HCT116 (cell line): Measurements from ENCODE around the gene RAB41. TPM values are rescaled to one million over a fixed set of nuclear protein-coding genes. Genes with fewer than 3 reads are reported as not detected.
"Not testable (repeated sequence)": the region's sequence is repeated elsewhere in the genome, so short reads cannot be mapped to it uniquely, and the experiment has no call there.

Experiments
- ATAC-seq: fragments of 200-7000 bp; cut with Tn5 transposase; 2 replicates; pipeline ENCODE4 v1.9.1; 2020; ENCODE audit warnings: mild to moderate bottlenecking, moderate library complexity
- BruUV-seq: library from RNA; stranded (reverse); fragments of 400-500 nt; replicated peaks from 2 replicates; lab custom pipeline; 2021; lab: Mats Ljungman, UMichigan
- CTCF ChIA-PET: fragments of 300-600 bp; sonication (Branson Sonifier 250); formaldehyde crosslinking; loops from one replicate; lab custom pipeline; 2021; ENCODE audit warnings: antibody characterized with exemption; lab: Charles Lee
- POLR2A ChIA-PET: fragments of 300-600, 350-600 bp; sonication (Branson Sonifier 250); formaldehyde crosslinking; loops from one replicate; lab custom pipeline; 2021; ENCODE audit warnings: antibody characterized with exemption; lab: Charles Lee
- RAD21 ChIA-PET, 2 experiments: fragments of 300-600 bp; sonication (Branson Sonifier 250); formaldehyde crosslinking; loops; one replicate each; lab custom pipeline; 2023; ENCODE audit warnings: low total read pairs in 2 of 2; ENCODE audit not compliant: uncharacterized antibody in 2 of 2, unreplicated experiment in 2 of 2, low non-redundant PET in 1 of 2; lab: Charles Lee
- DNase-seq: peaks from one replicate; pipeline ENCODE4 v3.0.0-alpha.2; 2010; ENCODE audit warnings: low read depth, low spot score
- H2AFZ ChIP-seq: fragments of 200-600 bp; shearing (Covaris generic), sonication (generic); 2 replicates; pipeline ENCODE4 v1.6.1; 2017; ENCODE audit warnings: low read depth, mixed run types, mixed read lengths, antibody characterized with exemption, low read length; ENCODE audit not compliant: poor library complexity, severe bottlenecking
- H3K27ac ChIP-seq: 2 replicates; pipeline ENCODE4 v1.5.1; 2012; ENCODE audit warnings: low read depth, low read length
- H3K27me3 ChIP-seq: fragments of 200-600 bp; sonication (generic); 2 replicates; pipeline ENCODE4 v1.6.1; 2016; ENCODE audit warnings: mixed run types, low read length, mixed read lengths; ENCODE audit not compliant: insufficient read depth
- H3K36me3 ChIP-seq, 2 experiments: fragments of 200-500 bp in 1 of 2; fragments of 200-600 bp in 1 of 2; sonication (Bioruptor generic) in 1 of 2; sonication (generic) in 1 of 2; 2 replicates each; pipeline versions ENCODE4 v1.5.1 to v1.6.1; 2014 to 2016; ENCODE audit warnings: low read length in 2 of 2, inconsistent platforms in 1 of 2, mixed read lengths in 1 of 2, mixed run types in 1 of 2; ENCODE audit not compliant: insufficient read depth in 2 of 2, control insufficient read depth in 1 of 2
- H3K4me1 ChIP-seq, 2 experiments: fragments of 200-600 bp in 1 of 2; sonication (generic) in 1 of 2; 2 replicates each; pipeline versions ENCODE4 v1.5.1 to v1.6.1; 2012 to 2017; ENCODE audit warnings: low read length in 2 of 2, inconsistent platforms in 1 of 2, mild to moderate bottlenecking in 1 of 2, mixed read lengths in 1 of 2, mixed run types in 1 of 2, moderate library complexity in 1 of 2; ENCODE audit not compliant: insufficient read depth in 2 of 2, control insufficient read depth in 1 of 2
- H3K4me2 ChIP-seq: fragments of 200-600 bp; sonication (generic); 2 replicates; pipeline ENCODE4 v1.6.1; 2017; ENCODE audit warnings: mixed run types, low read length, mixed read lengths
- H3K4me3 ChIP-seq, 2 experiments: fragments of 200-600 bp in 1 of 2; sonication (generic) in 1 of 2; replicated peaks in 1 of 2; 2 replicates each; pipeline ENCODE4 v1.5.1; 2011 to 2016; ENCODE audit warnings: low read length in 2 of 2, control low read depth in 1 of 2, low read depth in 1 of 2, mild to moderate bottlenecking in 1 of 2, mixed read lengths in 1 of 2, mixed run types in 1 of 2
- H3K79me2 ChIP-seq: fragments of 200-600 bp; sonication (generic); 2 replicates; pipeline ENCODE4 v1.6.1; 2017; ENCODE audit warnings: mild to moderate bottlenecking, mixed run types, low read length, moderate library complexity, mixed read lengths; ENCODE audit not compliant: insufficient read depth
- H3K9ac ChIP-seq: fragments of 200-600 bp; sonication (generic); 2 replicates; pipeline ENCODE4 v1.6.1; 2016; ENCODE audit warnings: low read length, mixed read lengths
- H3K9me2 ChIP-seq: fragments of 200-600 bp; sonication (generic), shearing (Covaris generic); 2 replicates; pipeline ENCODE4 v1.6.1; 2017; ENCODE audit warnings: mixed run types, mild to moderate bottlenecking, moderate library complexity; ENCODE audit not compliant: insufficient read depth
- H3K9me3 ChIP-seq, 2 experiments: fragments of 200-500 bp in 1 of 2; fragments of 200-600 bp in 1 of 2; sonication (Bioruptor generic) in 1 of 2; sonication (generic) in 1 of 2; 2 replicates each; pipeline ENCODE4 v1.6.1; 2014 to 2017; ENCODE audit warnings: low read length in 2 of 2, mixed read lengths in 2 of 2, inconsistent platforms in 1 of 2, low read depth in 1 of 2, mild to moderate bottlenecking in 1 of 2, mixed run types in 1 of 2, moderate library complexity in 1 of 2; ENCODE audit not compliant: control insufficient read depth in 1 of 2, insufficient read depth in 1 of 2
- H4K20me1 ChIP-seq: fragments of 200-600 bp; sonication (generic), shearing (Covaris generic); 2 replicates; pipeline ENCODE4 v1.6.1; 2017; ENCODE audit warnings: mixed run types, mild to moderate bottlenecking, moderate library complexity; ENCODE audit not compliant: insufficient read depth
- EGR1 ChIP-seq: IDR thresholded peaks from 2 replicates; pipeline ENCODE4 v1.6.1; 2012; ENCODE audit warnings: low read depth
- EZH2 ChIP-seq: fragments of 200-600 bp; sonication (generic); IDR thresholded peaks from 2 replicates; pipeline ENCODE4 v1.6.1; 2017; ENCODE audit warnings: antibody characterized with exemption, mixed run types
- EZH2phosphoT487 ChIP-seq: fragments of 200-600 bp; IDR thresholded peaks from 2 replicates; pipeline ENCODE4 v1.6.1; 2018; ENCODE audit warnings: antibody characterized with exemption, borderline replicate concordance
- MAX ChIP-seq: IDR thresholded peaks from 2 replicates; pipeline ENCODE4 v1.6.1; 2012
- POLR2A ChIP-seq: IDR thresholded peaks from 2 replicates; pipeline ENCODE4 v1.7.0; 2011; ENCODE audit warnings: borderline replicate concordance; ENCODE audit not compliant: insufficient read depth, insufficient read length; ENCODE audit errors: extremely low read depth
- REST ChIP-seq: IDR thresholded peaks from 2 replicates; pipeline ENCODE4 v1.6.1; 2012; ENCODE audit warnings: low read depth
- SIN3A ChIP-seq: IDR thresholded peaks from 2 replicates; pipeline ENCODE4 v1.6.1; 2012; ENCODE audit warnings: low read depth
- SP1 ChIP-seq: IDR thresholded peaks from 2 replicates; pipeline ENCODE4 v1.6.1; 2012; ENCODE audit warnings: low read depth
- SRF ChIP-seq: IDR thresholded peaks from 2 replicates; pipeline ENCODE4 v1.6.1; 2012; ENCODE audit warnings: low read depth
- TCF7L2 ChIP-seq: IDR thresholded peaks from 2 replicates; pipeline ENCODE4 v1.7.0; 2011; ENCODE audit warnings: borderline replicate concordance, inconsistent platforms; ENCODE audit not compliant: insufficient read depth, insufficient read length; ENCODE audit errors: extremely low read depth
- YY1 ChIP-seq: IDR thresholded peaks from 2 replicates; pipeline ENCODE4 v1.6.1; 2011; ENCODE audit warnings: low read length, low read depth, moderate library complexity, mild to moderate bottlenecking; ENCODE audit not compliant: insufficient replicate concordance; ENCODE audit errors: extremely low read depth
- ZBTB33 ChIP-seq: IDR thresholded peaks from 2 replicates; pipeline ENCODE4 v1.6.1; 2011; ENCODE audit warnings: mild to moderate bottlenecking, low read length, moderate library complexity; ENCODE audit not compliant: insufficient replicate concordance; ENCODE audit errors: extremely low read depth
- intact Hi-C: fragments of 100-400 bp; cut with micrococcal nuclease; formaldehyde crosslinking; loops from 2 replicates; pipeline ENCODE4 v1.10.0; 2022
- total RNA-seq: library from RNA; stranded (reverse); gene quantifications from one replicate; pipeline ENCODE4 v1.2.1, GENCODE V29; 2021; ENCODE audit not compliant: unreplicated experiment

Gene RAB41
- total RNA-seq, 1 experiment from 2014 or later = not detected

- RAD21 ChIA-PET, DNase-seq, H3K36me3 ChIP-seq, H3K27ac ChIP-seq, H3K79me2 ChIP-seq, H3K27me3 ChIP-seq, H3K4me1 ChIP-seq, H3K9me3 ChIP-seq, ATAC-seq, H3K4me3 ChIP-seq, H4K20me1 ChIP-seq, POLR2A ChIA-PET, H3K9me2 ChIP-seq, H3K9ac ChIP-seq, H3K4me2 ChIP-seq, H2AFZ ChIP-seq, BruUV-seq: not testable (repeated sequence)
- intact Hi-C loops = loop anchor here (5.0 kb wide), 1 partner anchor 388 kb away; no protein-coding TSS in a partner anchor
- CTCF ChIA-PET = interaction anchor here (0.6 kb wide), 1 partner anchor 12 kb away, joined by 3 read pairs; no protein-coding TSS in a partner anchor
These were observed 7.9 kb upstream of the RAB41 start for GRCh38 chrX:70274029-70274428.

GRCh38 chrX:70279081-70279480 lies 2.9 kb upstream of the RAB41 start:
- intact Hi-C loops = no loop called here
- POLR2A ChIA-PET = no interaction called here
- BruUV-seq = no TSS peak
- no peak for TF ChIP-seq YY1
- no peak for TF ChIP-seq SIN3A
- TF ChIP-seq EZH2phosphoT487 = no peak
- TF ChIP-seq REST = no peak
- TF ChIP-seq TCF7L2 = no peak
- no peak for TF ChIP-seq POLR2A
- no peak for TF ChIP-seq SP1
- no peak for TF ChIP-seq EZH2
- TF ChIP-seq MAX = no peak
- TF ChIP-seq SRF = no peak
- no peak for TF ChIP-seq EGR1
- TF ChIP-seq ZBTB33 = no peak

More at GRCh38 chrX:70279081-70279480, 2.9 kb upstream of the RAB41 start:
- no peak overlapping the region for H3K27ac ChIP-seq
- no peaks in the 10 kb centered on the region for H3K36me3 ChIP-seq
- ChIA-PET CTCF (no interaction called here), RAD21 (no interaction called here)
- no peaks in the 10 kb centered on the region for H3K4me1 ChIP-seq
- H2AFZ ChIP-seq = no peak overlapping the region
- no peak for DNase-seq
- H3K9me2 ChIP-seq = no peaks in the 10 kb centered on the region
- H3K79me2 ChIP-seq = no peaks in the 10 kb centered on the region
- H3K4me3 ChIP-seq = no peak overlapping the region
- no peak for ATAC-seq
- H3K9me3 ChIP-seq = no peaks in the 10 kb centered on the region
- no peaks in the 10 kb centered on the region for H3K27me3 ChIP-seq
- no peak overlapping the region for H3K4me2 ChIP-seq
- H4K20me1 ChIP-seq = no peaks in the 10 kb centered on the region
- H3K9ac ChIP-seq = no peak overlapping the region
